Type B pancreatic cell (in vitro differentiated cells): Measurements from ENCODE around the gene CLINT1. TPM values are rescaled to one million over a fixed set of nuclear protein-coding genes. Genes with fewer than 3 reads are reported as not detected.

Experiments used
- DNase-seq: peaks from one replicate; pipeline ENCODE4 v3.0.0; 2021; ENCODE audit warnings: mixed read lengths; ENCODE audit not compliant: unreplicated experiment; ENCODE audit errors: extremely low spot score
- H3K27ac Mint-ChIP-seq: 2 replicates; pipeline ENCODE4 v1.8.0; 2021; ENCODE audit warnings: mild to moderate bottlenecking, mixed read lengths
- H3K27me3 Mint-ChIP-seq: 2 replicates; pipeline ENCODE4 v1.8.0; 2021; ENCODE audit warnings: mixed read lengths
- H3K36me3 Mint-ChIP-seq: 2 replicates; pipeline ENCODE4 v1.8.0; 2021; ENCODE audit warnings: mixed read lengths
- H3K4me1 Mint-ChIP-seq: one replicate; pipeline ENCODE4 v1.8.0; 2021; ENCODE audit warnings: mixed read lengths; ENCODE audit not compliant: unreplicated experiment
- H3K4me3 Mint-ChIP-seq: 2 replicates; pipeline ENCODE4 v1.8.0; 2021; ENCODE audit warnings: mild to moderate bottlenecking, mixed read lengths
- H3K9me3 Mint-ChIP-seq: 2 replicates; pipeline ENCODE4 v1.8.0; 2021; ENCODE audit warnings: mixed read lengths
- long read RNA-seq: library from polyadenylated mRNA; unstranded; transcript quantifications from one replicate; pipeline ENCODE4 v2.0.0, GENCODE V29; 2020
- total RNA-seq: library from RNA; stranded (reverse); gene quantifications from 2 replicates; pipeline ENCODE4 v1.2.1, GENCODE V29; 2021; ENCODE audit warnings: low replicate concordance
- TF ChIP-seq, protein P1 (sequence below): fragments of 200-600 bp; sonication (generic); conservative IDR thresholded peaks from 2 replicates; pipeline ENCODE4 v1.5.0; 2021; ENCODE audit warnings: antibody characterized with exemption, mild to moderate bottlenecking

CLINT1 gene
- total RNA-seq: 81.8 and 88.8 TPM in 2 replicates
- long read RNA-seq, transcript CLINT1-201 (12 exons, 3,440 nt): minor isoform, 28 of 101 reads
- long read RNA-seq, transcript CLINT1-207 (12 exons, 2,346 nt): major isoform, 39 of 101 reads
- long read RNA-seq, partial matches to known transcripts: 16 of 101 reads
- long read RNA-seq, other reads (novel, unspliced or antisense): 16 of 101 reads

GRCh38 chr5:157858527-157859226 is at the start of gene CLINT1:
Gene CLINT1, minus strand, starts transcription at chr5:157859145. Its CDS starts 175 bp downstream, at chr5:157858970.
- peak within 1 kb of the TSS; percentile 93 for H3K4me3 Mint-ChIP-seq
- no peaks in the 10 kb centered on the region for H3K27me3 Mint-ChIP-seq
- peak within 1 kb of the TSS; percentile 91 for H3K27ac Mint-ChIP-seq
- peaks cover 27% of the 10 kb centered on the region for H3K4me1 Mint-ChIP-seq
- no peaks in the 10 kb centered on the region for H3K9me3 Mint-ChIP-seq
- TF ChIP-seq, protein P1, sequence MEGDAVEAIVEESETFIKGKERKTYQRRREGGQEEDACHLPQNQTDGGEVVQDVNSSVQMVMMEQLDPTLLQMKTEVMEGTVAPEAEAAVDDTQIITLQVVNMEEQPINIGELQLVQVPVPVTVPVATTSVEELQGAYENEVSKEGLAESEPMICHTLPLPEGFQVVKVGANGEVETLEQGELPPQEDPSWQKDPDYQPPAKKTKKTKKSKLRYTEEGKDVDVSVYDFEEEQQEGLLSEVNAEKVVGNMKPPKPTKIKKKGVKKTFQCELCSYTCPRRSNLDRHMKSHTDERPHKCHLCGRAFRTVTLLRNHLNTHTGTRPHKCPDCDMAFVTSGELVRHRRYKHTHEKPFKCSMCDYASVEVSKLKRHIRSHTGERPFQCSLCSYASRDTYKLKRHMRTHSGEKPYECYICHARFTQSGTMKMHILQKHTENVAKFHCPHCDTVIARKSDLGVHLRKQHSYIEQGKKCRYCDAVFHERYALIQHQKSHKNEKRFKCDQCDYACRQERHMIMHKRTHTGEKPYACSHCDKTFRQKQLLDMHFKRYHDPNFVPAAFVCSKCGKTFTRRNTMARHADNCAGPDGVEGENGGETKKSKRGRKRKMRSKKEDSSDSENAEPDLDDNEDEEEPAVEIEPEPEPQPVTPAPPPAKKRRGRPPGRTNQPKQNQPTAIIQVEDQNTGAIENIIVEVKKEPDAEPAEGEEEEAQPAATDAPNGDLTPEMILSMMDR: no peak
- H3K36me3 Mint-ChIP-seq: peaks cover 3% of the 10 kb centered on the region
- peak; percentile 93 for DNase-seq

DNA sequence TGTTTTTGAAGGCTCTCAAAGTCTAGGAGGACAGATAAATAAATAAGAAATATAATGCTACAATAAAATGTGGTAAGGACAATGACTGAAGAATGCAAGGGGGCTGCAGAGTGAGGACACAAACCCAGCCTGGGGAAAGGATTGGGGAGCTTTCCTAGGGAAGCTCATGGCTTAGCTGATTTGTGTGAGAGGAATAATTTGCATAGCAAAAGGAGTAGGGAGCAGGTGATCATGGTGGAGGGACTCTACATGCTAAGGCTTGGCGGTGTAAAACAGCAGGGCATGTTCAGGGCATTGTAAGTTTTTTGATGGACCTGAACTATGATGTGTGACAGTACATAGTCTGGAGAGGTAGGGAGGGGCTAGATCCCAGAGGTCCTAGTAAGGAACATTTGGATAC is 49.5 kb upstream of the CLINT1 start:
- H3K9me3 Mint-ChIP-seq: no peaks in the 10 kb centered on the region
- no peak overlapping the region for H3K4me3 Mint-ChIP-seq
- TF ChIP-seq, protein P1: no peak
- H3K27me3 Mint-ChIP-seq: no peaks in the 10 kb centered on the region
- no peak overlapping the region for H3K27ac Mint-ChIP-seq
- peaks cover 8% of the 10 kb centered on the region for H3K4me1 Mint-ChIP-seq
- H3K36me3 Mint-ChIP-seq: no peaks in the 10 kb centered on the region
- DNase-seq: no peak

DNA sequence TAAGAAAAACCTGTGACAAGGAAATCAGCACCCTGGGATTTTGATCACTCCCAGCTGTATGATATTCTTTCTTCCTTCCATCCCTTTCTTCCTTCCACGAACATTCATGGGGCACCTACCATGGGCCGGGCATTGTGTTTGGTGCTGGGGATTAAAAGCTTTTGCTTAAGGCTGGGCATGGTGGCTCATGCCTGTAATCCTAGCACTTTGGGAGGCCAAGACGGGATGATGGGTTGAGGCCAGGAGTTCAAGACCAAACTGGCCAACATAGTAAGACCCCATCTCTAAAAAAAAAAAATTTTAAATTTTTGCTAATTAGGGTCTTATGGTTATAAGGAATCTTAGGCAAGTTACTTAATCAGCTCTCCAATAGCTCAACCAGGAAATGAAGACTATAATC is 48.5 kb upstream of the CLINT1 start:
- no peak overlapping the region for H3K4me3 Mint-ChIP-seq
- H3K27ac Mint-ChIP-seq: no peak overlapping the region
- DNase-seq: no peak
- TF ChIP-seq, protein P1: no peak
- H3K27me3 Mint-ChIP-seq: no peaks in the 10 kb centered on the region
- no peaks in the 10 kb centered on the region for H3K4me1 Mint-ChIP-seq
- H3K9me3 Mint-ChIP-seq: no peaks in the 10 kb centered on the region
- H3K36me3 Mint-ChIP-seq: no peaks in the 10 kb centered on the region

- Mint-ChIP-seq H3K27ac (no peak overlapping the region), H3K27me3 (no peaks in the 10 kb centered on the region), H3K9me3 (no peaks in the 10 kb centered on the region), H3K36me3 (no peaks in the 10 kb centered on the region), H3K4me1 (peaks cover 7% of the 10 kb centered on the region), H3K4me3 (no peak overlapping the region)
- TF ChIP-seq, protein P1: no peak
- DNase-seq: no peak
Measured at GRCh38 chr5:157903117-157903450, 44.1 kb upstream of the CLINT1 start.

- no peak overlapping the region for H3K4me3 Mint-ChIP-seq
- peaks cover 7% of the 10 kb centered on the region for H3K4me1 Mint-ChIP-seq
- no peak for DNase-seq
- no peaks in the 10 kb centered on the region for H3K9me3 Mint-ChIP-seq
- TF ChIP-seq, protein P1: no peak
- no peaks in the 10 kb centered on the region for H3K36me3 Mint-ChIP-seq
- H3K27me3 Mint-ChIP-seq: no peaks in the 10 kb centered on the region
- H3K27ac Mint-ChIP-seq: no peak overlapping the region
Measured at GRCh38 chr5:157902449-157903116, 43.6 kb upstream of the CLINT1 start.
